GM13976 (cell line): ENCODE measurements around the gene IFNL2.
"Not testable (repeated sequence)": the region's sequence is repeated elsewhere in the genome, so short reads cannot be mapped to it uniquely, and the experiment has no call there.

Experiments used
- DNase-seq: peaks from one replicate; pipeline ENCODE4 v3.0.0; 2012; ENCODE audit warnings: low spot score
- in situ Hi-C: fragments of 300-500 bp; cut with MboI; formaldehyde crosslinking; loops from one replicate; pipeline ENCODE4 v1.12.0; 2022; ENCODE audit warnings: low sequenced_read_pairs, mixed read lengths, inconsistent platforms; ENCODE audit not compliant: unreplicated experiment
- TF ChIP-seq, protein P1 (sequence below): IDR thresholded peaks from 2 replicates; pipeline ENCODE4 v1.5.1; 2012; ENCODE audit warnings: borderline replicate concordance, mild to moderate bottlenecking; ENCODE audit not compliant: insufficient read depth; ENCODE audit errors: extremely low read depth, missing control alignments, control extremely low read depth

IFNL2 gene

GRCh38 chr19:39308531-39309304 is 40.5 kb downstream of the IFNL2 start:
- TF ChIP-seq, protein P1, sequence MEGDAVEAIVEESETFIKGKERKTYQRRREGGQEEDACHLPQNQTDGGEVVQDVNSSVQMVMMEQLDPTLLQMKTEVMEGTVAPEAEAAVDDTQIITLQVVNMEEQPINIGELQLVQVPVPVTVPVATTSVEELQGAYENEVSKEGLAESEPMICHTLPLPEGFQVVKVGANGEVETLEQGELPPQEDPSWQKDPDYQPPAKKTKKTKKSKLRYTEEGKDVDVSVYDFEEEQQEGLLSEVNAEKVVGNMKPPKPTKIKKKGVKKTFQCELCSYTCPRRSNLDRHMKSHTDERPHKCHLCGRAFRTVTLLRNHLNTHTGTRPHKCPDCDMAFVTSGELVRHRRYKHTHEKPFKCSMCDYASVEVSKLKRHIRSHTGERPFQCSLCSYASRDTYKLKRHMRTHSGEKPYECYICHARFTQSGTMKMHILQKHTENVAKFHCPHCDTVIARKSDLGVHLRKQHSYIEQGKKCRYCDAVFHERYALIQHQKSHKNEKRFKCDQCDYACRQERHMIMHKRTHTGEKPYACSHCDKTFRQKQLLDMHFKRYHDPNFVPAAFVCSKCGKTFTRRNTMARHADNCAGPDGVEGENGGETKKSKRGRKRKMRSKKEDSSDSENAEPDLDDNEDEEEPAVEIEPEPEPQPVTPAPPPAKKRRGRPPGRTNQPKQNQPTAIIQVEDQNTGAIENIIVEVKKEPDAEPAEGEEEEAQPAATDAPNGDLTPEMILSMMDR, result no peak
- in situ Hi-C loops, result no loop called here
- no peak for DNase-seq

- DNase-seq, in situ Hi-C loops: not testable (repeated sequence)
Measured at GRCh38 chr19:39309305-39309670, 41.1 kb downstream of the IFNL2 start.

DNA sequence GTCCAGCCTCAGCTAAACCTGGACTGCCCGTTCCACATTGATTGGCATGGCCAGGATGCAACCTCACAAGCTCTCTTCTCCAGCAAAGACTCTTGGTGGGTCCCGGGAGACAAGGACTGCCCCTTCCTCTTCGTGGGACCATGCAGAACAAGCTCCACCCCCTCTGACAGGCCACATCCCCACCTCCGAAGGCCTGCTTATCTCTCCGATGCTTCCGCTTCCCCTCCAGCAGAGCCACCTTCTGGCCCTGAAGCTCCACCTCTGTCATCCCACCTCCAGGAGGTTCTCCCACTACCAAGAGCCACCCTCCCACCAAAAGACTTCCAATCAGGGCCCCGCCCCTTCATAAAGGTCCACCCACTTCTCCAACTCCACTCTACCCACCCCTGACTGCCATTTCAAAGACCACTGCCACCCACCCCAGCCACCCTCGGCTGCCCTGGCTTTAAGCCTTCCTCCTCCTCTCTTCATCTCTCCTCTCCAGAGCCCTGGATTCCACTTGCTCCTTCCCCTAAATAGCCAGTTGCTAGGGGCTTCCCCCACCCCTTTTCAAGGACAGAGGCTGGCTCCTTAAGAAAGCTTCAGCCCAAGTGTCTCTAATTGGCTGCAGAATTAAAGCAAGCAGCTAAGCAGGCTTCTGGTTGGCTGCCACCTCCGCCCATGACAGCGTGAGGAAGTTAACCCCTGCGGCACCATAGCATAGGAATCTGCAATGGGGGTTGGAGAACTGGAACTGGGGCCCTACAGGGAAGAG is 42.5 kb downstream of the IFNL2 start:
- no peak for DNase-seq
- TF ChIP-seq, protein P1, result no peak
- in situ Hi-C loops, result no loop called here

GRCh38 chr19:39314016-39314728 is 46.0 kb downstream of the IFNL2 start:
- TF ChIP-seq, protein P1, result no peak
- no peak for DNase-seq
- in situ Hi-C loops, result no loop called here

DNA sequence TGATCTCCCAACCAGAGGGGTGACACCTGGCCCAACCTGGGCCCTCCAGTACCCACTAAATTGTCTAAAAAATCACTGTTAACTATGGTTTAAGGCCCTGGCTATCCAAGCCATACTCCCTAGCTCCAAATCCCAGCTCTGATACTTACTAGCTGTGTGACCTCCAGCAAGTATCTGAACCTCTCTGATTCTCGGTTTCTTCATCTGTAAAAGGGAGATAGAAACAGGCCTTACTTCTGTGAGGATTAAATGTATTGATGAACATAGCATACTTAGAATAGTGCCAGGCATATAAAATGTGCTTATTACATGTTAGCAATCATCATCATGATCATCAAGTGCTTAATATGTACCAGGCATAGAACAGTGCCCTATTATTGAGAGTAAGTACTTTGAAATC is 47.7 kb downstream of the IFNL2 start:
- DNase-seq, result no peak
- in situ Hi-C loops, result no loop called here
- TF ChIP-seq, protein P1, result no peak

GRCh38 chr19:39316627-39317321 is 48.6 kb downstream of the IFNL2 start:
- in situ Hi-C loops, result no loop called here
- no peak for DNase-seq
- TF ChIP-seq, protein P1, result no peak

- in situ Hi-C loops, result no loop called here
- TF ChIP-seq, protein P1, result no peak
- DNase-seq, result no peak
Measured at GRCh38 chr19:39317476-39317875, 49.3 kb downstream of the IFNL2 start.
